ENCODE measurements around the gene CAPN13. TPM values are rescaled to one million over a fixed set of nuclear protein-coding genes. Genes with fewer than 3 reads are reported as not detected.

CAPN13 gene
- polyA plus RNA-seq, 1 donor (not counting 4 experiments of a cell fraction or from before 2014, with no cell fraction given), result not detected

- Histone ChIP-seq H3K9me1 (ENCODE audit: control insufficient read depth, extremely low read depth, insufficient read depth, low read length) (no peaks in the 10 kb centered on the region), H3K9me3 (ENCODE audit: control insufficient read depth, low read depth, low read length) (no peaks in the 10 kb centered on the region), H3K79me2 (ENCODE audit: control insufficient read depth, insufficient read depth, low read length) (no peaks in the 10 kb centered on the region), H3K9ac (ENCODE audit: control insufficient read depth, extremely low read depth, insufficient read depth, low read length) (no peak overlapping the region), H4K20me1 (ENCODE audit: control insufficient read depth, extremely low read depth, insufficient read depth, low read length) (no peaks in the 10 kb centered on the region), H3K4me3 (ENCODE audit: control insufficient read depth in 2 of 3, extremely low read depth in 1 of 3, insufficient read depth in 2 of 3, low read depth in 1 of 3, low read length in 3 of 3) (no peak overlapping the region), H3K4me1 (ENCODE audit: control insufficient read depth, extremely low read depth, insufficient read depth, low read length) (no peaks in the 10 kb centered on the region), H3K27ac (ENCODE audit: control insufficient read depth, insufficient read depth, low read length) (no peak overlapping the region), H3K27me3 (ENCODE audit: control insufficient read depth, extremely low read depth, insufficient read depth, low read length) (no peaks in the 10 kb centered on the region), H3K4me2 (ENCODE audit: control insufficient read depth, extremely low read depth, insufficient read depth, low read depth, low read length) (no peak overlapping the region), H3K36me3 (ENCODE audit: control insufficient read depth in 2 of 2, extremely low read depth in 1 of 2, insufficient read depth in 2 of 2, low read length in 2 of 2) (no peaks in the 10 kb centered on the region), H2AFZ (ENCODE audit: control insufficient read depth, low read length) (no peak overlapping the region)
- no peak for FAIRE-seq
- DNase-seq (ENCODE audit: low read depth, low spot score), result no peak
- no peak for TF ChIP-seq EZH2 (IDR thresholded peaks at IDR 0.05; ENCODE audit: low read length)
- TF ChIP-seq CTCF (optimal IDR thresholded peaks at IDR 0.05 in 1 of 3, IDR thresholded peaks at IDR 0.05 in 1 of 3, conservative IDR thresholded peaks at IDR 0.05 in 1 of 3; ENCODE audit: extremely low read depth in 1 of 3, insufficient read depth in 2 of 3, low read length in 3 of 3), result no peak
- dilution Hi-C loops (cut with MboI; ENCODE audit: extremely low pct_ligation_motif_present, low sequenced_read_pairs), result no loop called here
These were observed 99.8 kb downstream of the CAPN13 start for GRCh38 chr2:30707304-30707903.

GRCh38 chr2:30706534-30707303 lies 100.5 kb downstream of the CAPN13 start:
- FAIRE-seq (peak; percentile 61), DNase-seq (ENCODE audit: low read depth, low spot score) (no peak)
- Histone ChIP-seq H3K4me3 (ENCODE audit: control insufficient read depth in 2 of 3, extremely low read depth in 1 of 3, insufficient read depth in 2 of 3, low read depth in 1 of 3, low read length in 3 of 3) (no peak overlapping the region), H3K4me1 (ENCODE audit: control insufficient read depth, extremely low read depth, insufficient read depth, low read length) (no peaks in the 10 kb centered on the region), H2AFZ (ENCODE audit: control insufficient read depth, low read length) (no peak overlapping the region), H3K79me2 (ENCODE audit: control insufficient read depth, insufficient read depth, low read length) (no peaks in the 10 kb centered on the region), H3K9ac (ENCODE audit: control insufficient read depth, extremely low read depth, insufficient read depth, low read length) (no peak overlapping the region), H4K20me1 (ENCODE audit: control insufficient read depth, extremely low read depth, insufficient read depth, low read length) (no peaks in the 10 kb centered on the region), H3K9me3 (ENCODE audit: control insufficient read depth, low read depth, low read length) (no peaks in the 10 kb centered on the region), H3K4me2 (ENCODE audit: control insufficient read depth, extremely low read depth, insufficient read depth, low read depth, low read length) (no peak overlapping the region), H3K27ac (ENCODE audit: control insufficient read depth, insufficient read depth, low read length) (no peak overlapping the region), H3K36me3 (ENCODE audit: control insufficient read depth in 2 of 2, extremely low read depth in 1 of 2, insufficient read depth in 2 of 2, low read length in 2 of 2) (no peaks in the 10 kb centered on the region), H3K27me3 (ENCODE audit: control insufficient read depth, extremely low read depth, insufficient read depth, low read length) (no peaks in the 10 kb centered on the region), H3K9me1 (ENCODE audit: control insufficient read depth, extremely low read depth, insufficient read depth, low read length) (no peaks in the 10 kb centered on the region)
- dilution Hi-C loops (cut with MboI; ENCODE audit: extremely low pct_ligation_motif_present, low sequenced_read_pairs), result no loop called here
- peak; percentile 74 to 97 (median 79) for TF ChIP-seq CTCF (optimal IDR thresholded peaks at IDR 0.05 in 1 of 3, IDR thresholded peaks at IDR 0.05 in 1 of 3, conservative IDR thresholded peaks at IDR 0.05 in 1 of 3; ENCODE audit: extremely low read depth in 1 of 3, insufficient read depth in 2 of 3, low read length in 3 of 3)
- no peak for TF ChIP-seq EZH2 (IDR thresholded peaks at IDR 0.05; ENCODE audit: low read length)

All from keratinocyte (primary cell).